SK-N-SH (cell line): Measurements from ENCODE around the gene RPS6KC1.
A peak's percentile ranks its signal among the peaks of the same experiment; 100 is the strongest.

Experiments used
- CTCF ChIP-seq: fragments of 200-600 bp; sonication (generic); IDR thresholded peaks from 2 replicates; pipeline ENCODE4 v1.6.1; 2017; ENCODE audit warnings: antibody characterized with exemption, mild to moderate bottlenecking, moderate library complexity
- EP300 ChIP-seq, 2 experiments: IDR thresholded peaks; 2 replicates each; pipeline versions ENCODE4 v1.4.0 to v1.6.1; 2012; ENCODE audit warnings: borderline replicate concordance in 1 of 2, low read depth in 1 of 2, low read length in 1 of 2
- USF1 ChIP-seq: IDR thresholded peaks from 2 replicates; pipeline ENCODE4 v1.4.0; 2012; ENCODE audit warnings: low read depth, borderline replicate concordance

- TF ChIP-seq USF1 (no peak), EP300 (IDR thresholded peaks at IDR 0.05; ENCODE audit: borderline replicate concordance in 1 of 2, low read depth in 1 of 2, low read length in 1 of 2) (peak; percentile 39 to 74; a peak in 2 of 4 replicates), CTCF (no peak)
Measured at GRCh38 chr1:213231795-213232231, 180.8 kb downstream of the RPS6KC1 start.
